DMS114 treated with DMSO at 0.1 percent for 48 hours (cell line): ENCODE data around the gene CDC25A.

ENCODE experiments used
- DNase-seq: peaks from one replicate; lab custom pipeline; 2025; ENCODE audit not compliant: unreplicated experiment; lab: John Stamatoyannopoulos, UW

Gene CDC25A

DNA sequence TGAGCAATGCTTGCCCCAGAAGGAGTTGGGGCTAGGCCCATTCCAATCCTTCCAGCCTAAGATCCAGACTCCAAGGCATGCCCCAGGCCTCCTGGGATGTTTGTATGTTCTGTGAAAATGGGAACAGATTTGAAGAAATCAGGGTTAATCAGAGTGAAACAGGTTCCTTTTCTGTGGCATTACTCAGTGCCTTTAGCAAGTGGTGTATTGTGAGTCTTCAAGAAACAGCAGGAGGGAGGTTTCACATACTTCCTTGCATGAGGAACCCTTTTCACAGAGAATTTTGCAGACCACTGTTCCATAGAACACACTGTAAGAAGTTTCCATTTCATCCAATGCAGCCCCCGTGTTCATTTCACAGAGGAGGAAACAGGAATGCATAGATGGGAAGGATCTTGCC lies 8.4 kb upstream of the CDC25A start:
- DNase-seq: no peak

DNA sequence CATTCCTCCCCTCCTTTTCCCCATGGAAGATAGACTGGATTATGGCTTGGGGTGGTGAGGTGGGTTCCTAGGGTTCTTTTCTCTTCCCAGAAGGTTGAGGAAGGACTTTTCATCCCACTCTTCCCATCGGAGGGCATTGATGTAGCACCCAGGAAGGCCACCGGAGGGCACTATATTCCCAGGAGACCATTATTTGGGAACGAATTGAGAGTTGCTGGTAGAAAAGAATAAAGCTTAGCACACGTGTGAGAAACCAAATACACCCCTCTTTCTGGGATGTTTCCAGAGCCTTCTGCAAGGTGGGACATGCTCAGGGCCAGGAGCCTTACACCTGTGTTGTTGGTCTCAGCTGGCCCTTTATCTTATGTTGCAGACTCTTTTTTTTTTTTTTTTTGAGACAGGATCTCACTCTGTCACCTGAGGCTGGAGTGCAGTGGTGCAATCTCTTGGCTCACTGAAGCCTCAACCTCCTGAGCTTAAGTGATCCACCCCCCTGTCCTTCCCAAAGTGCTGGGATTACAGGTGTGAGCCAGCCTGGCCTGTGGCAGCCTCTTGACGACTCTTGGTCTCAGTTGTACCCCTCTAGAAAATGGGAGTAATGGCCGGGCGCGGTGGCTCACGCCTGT lies 6.3 kb upstream of the CDC25A start:
- peak; percentile 57 for DNase-seq

DNA sequence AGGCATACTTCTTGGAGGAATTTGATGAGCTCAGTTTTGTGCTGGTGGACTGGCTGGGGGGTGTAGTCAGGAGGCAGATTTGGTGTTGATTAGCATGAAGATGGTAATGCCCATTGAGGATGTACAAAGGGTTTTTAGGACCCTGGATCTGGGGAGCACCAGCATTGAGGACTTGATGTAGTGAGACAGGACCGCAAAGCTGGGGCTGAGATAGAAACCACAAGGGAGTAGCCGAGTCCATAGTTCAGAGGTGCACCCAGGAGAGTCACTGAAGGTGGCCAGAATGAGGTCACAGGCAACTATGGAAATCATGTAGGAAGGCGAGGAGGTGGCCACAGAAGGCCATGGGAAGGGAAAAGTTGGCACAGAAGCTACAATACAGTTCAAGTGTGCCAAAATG lies 2.7 kb upstream of the CDC25A start:
- no peak for DNase-seq

DNA sequence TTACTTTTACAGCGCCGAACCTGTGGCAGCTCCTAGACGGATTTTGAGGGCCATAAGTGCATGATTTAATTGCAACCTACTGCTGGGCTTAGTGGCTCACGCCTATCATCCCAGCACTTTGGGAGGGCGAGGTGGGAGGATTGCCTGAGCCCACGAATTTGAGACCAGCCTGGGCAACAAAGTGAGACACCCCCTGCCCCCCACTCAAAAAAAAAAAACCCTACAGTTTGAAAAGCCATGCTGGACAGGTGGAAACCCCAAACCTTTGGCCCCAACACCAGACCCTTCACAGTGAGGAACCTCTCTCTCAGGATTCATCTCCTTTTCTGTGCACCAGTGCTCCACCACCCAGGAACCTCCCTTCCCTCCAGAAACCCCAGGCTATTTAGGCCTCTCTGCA lies 1.1 kb upstream of the CDC25A start:
- DNase-seq: no peak

DNA sequence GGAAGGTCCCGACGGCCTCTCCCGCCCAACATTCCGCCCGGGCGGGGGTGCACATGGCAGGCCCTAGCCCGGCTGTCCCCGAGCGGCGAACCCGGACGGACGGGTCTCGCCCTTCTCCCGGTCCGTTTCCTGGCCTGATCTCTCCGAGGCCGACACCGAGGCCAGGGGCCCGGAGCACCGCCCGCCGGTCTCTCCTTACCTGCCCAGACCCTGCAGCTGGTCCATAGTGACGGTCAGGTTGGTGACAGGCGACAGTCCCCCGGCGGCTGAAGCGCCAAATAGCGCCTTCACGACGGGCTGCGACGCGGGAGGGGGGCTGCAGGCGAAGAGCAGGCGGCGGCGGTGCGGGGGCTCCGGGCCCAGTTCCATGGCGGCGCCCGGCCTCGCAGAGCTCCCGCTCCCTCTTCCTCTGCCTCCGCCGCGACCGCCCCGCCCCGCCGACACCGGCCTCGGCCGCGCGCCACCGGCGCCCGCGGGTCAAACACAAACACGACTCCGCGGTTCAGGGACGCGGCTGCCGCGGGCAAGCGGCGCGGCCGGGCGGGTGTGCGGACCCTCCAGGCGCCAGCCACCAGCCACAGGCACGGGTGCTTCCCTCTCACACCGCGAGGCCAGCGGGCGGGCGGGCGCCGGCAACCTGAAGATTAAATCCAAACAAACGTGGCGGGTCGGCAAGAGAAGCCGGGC lies 495 bp downstream of the CDC25A start:
- no peak for DNase-seq

DNA sequence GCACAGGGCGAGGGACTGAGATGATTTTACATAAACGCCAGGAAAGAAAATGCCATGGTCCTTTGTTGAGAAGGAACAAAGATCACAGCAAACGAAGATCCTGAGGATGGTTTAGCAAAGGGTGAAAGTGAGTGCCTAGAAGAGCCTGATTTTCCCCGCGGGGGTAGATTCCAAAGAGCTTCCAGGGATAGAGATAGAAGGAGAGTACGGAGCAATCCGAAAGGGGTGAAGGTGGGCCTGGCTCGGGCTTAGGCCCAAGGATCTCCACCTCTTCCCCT lies 977 bp downstream of the CDC25A start:
- DNase-seq: no peak

DNA sequence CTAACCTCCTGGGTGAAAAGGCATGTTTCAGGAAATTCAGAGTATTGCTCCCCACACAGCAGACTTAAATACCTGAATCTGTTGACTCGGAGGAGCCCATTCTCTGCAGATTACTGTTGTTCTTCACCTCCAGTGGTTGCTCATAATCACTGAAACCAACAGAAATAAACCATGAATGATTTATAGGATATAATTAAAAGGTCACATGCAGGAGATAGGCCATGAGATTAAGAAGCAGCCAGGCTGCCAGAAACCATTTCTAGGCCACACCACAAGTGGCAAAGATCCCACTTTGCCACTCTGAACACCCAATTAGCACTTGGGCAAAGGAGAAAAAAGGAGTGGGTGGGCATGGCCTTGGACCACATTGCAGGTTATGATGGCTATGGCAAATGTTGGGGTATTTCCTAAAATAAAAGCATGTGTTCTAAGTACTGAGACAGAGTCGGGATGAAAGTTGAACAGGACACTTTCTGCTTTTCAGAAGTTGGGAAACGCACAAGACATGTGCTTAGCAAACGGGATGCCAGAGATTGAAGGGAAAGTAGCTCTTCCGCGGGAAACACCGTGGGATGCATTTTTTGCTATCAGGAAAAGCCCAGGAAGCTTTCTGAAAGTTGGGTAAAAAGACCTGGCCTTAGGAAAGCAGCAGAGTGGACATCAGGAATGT lies 1.5 kb downstream of the CDC25A start:
- no peak for DNase-seq

DNA sequence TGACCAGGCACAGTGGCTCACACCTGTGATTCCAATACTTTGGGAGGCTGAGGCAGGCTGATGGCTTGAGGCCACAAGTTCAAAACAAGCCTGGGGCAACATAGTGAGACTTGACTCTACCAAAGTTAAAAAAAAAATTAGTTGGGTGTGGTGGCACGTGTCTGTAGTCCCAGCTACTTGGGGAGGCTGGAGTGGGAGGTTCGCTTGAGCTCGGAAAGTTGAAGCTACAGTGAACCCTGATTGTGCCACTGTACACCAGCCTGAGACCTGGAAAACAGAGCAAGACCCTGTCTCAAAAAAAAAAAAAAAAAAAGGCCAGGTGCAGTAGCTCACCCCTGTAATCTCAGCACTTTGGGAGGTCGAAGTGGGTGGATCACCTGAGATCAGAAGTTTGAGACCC lies 3.1 kb downstream of the CDC25A start:
- no peak for DNase-seq

DNA sequence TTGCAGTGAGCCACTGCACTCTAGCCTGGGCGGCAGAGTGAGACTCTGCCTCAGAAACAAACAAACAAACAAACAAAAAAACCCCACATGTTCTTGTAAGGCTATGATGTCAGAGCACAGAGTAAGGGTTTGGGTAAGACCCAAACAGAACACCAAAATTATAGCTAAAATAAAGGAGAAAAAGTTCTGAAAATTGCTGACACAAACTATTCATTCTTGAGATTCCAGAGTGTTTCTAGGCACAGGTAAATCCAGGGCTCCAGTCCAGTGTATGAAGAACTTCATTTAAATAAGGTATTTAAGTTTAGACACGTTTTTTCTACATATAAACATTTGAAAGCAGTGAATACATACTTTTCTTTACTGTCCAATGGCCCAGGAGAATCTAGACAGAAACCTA lies 3.9 kb downstream of the CDC25A start:
- DNase-seq: no peak

DNA sequence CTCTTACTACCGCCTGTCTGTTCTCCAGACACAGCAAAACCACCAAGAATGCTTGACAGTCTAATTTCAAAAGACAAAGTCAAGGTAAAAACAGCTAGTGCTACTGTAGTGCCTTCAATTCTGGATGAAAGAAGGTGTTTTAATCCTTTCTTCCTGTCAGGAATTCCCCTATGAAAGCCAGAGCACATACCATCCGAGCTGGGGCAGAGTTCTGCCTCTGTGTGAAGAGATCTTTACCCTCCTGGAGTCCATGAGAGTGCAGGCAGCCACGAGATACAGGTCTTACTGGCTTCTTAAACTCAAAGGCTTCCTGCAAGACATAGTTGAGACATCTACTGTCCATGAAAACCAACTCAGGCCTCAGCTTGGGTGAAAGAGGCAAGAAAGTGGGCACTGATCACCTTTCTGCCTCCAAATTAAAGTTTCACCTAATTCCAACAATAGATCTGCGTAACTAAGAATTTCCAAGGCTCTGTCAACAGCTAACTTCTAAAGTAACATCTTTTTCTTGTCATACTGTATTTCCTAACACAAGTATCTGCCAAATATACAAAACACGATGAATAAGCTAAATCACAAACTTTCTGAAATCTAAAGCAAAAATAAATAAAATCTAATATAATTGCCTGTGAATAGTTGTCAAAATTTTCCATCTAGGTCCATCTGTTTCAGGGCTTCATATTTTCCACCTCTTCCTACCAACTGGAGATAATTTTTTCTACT lies 7.5 kb downstream of the CDC25A start:
- no peak for DNase-seq

DNA sequence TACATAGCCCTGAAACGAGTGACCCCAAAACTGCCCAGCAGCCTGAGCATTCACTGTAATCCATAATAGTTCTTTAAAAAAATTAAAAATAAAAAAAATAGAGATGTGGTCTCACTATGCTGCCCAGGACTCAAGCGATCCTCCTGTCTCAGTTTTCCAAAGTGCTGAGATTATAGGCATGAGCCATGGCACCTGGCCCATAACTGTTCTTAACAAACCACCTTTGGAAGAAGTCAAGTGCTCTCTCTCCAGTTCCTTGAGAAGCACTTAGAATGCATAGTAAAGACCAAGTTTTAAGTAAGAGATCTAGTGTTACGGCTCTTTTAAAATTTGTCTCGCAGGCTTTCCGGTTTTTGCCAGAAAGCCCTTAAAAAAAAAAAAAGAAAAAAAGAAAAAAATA lies 8.2 kb downstream of the CDC25A start:
- no peak for DNase-seq

DNA sequence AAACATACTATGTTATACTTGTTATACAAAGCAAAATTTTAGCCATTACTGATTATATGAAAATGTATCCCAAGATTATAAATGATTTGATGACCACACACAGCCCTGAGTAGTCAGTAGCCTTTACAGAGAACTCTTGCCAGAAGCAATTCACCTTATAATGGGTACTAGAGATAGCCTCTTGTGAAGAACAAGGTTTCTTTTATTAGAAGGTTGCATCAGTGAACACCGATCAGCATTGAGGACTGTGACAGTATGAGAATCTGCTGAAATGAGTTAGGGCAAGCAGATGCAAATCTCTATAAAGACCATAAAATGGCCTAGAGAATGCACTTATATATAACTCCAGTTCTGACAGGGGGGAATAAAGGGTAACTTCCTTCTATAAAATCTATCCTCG lies 10.1 kb downstream of the CDC25A start:
- DNase-seq: no peak

DNA sequence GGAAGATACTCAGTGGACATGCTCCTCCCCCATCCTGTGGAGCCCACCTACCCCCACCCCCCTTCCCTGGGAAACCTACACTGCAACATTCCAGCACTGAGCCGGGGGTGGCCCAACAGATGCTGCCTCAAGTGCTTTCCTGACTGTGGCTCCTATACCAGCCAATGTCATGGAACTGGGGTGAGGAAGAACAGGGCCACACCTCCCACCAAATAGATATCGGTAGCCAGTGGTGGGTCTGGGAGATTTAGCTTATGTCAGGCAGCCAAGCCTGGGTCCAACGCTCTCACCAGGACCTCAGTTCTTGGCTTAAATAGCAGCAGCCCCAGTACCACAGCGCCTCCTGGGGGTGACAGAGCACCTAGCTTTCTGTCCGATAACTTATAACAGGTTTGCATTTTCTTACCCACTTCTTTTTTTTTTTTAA lies 30.3 kb downstream of the CDC25A start:
- DNase-seq: peak; percentile 20

DNA sequence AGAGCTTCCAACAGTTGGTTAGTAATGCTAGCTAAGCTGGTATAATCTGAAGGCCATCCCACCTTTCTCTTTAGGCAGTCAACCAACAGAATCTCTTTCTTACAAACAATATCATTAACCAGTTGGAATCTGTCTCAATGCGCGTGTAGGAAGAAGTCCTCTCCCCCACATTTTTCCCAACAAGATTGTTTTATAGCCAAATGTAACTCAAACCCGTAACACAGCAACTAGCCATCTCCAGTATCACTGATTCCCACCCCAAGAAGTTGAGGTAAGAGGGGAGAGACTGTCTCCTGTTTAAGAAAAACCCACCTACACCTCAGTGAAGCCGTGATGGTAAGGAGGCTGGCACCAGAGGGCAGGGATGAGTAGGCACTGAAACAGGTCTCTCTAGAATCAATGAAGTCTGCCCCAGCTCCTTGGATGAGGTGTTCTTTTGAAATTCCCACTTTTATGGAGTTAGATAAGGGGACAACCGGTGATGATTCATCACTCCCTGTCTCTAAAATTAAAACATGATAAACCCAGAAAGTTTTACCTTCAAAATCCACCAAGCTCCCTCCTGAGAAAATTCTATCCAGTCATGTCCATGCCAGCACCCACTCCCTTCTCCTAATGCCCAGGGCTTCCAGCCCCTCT lies 30.9 kb downstream of the CDC25A start:
- DNase-seq: no peak

DNA sequence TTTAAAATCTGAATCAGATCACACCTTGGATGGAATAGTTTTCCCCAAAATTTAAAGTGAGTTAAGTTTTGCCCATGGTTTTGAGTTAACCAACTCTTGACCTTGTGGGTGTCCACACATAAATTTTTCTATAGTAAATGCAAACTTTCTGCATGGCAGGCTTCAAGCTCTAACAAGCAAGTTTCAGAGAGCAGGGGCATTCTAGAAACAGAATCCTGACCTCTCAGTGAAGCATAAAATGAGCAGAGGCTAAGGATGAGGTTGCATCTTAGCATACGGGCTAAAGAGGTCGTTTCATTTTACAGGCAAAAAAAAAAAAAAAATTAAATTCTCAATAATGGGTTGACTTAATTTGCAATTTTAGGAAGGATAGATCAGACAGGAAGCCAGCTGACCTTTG lies 32.1 kb downstream of the CDC25A start:
- DNase-seq: no peak

DNA sequence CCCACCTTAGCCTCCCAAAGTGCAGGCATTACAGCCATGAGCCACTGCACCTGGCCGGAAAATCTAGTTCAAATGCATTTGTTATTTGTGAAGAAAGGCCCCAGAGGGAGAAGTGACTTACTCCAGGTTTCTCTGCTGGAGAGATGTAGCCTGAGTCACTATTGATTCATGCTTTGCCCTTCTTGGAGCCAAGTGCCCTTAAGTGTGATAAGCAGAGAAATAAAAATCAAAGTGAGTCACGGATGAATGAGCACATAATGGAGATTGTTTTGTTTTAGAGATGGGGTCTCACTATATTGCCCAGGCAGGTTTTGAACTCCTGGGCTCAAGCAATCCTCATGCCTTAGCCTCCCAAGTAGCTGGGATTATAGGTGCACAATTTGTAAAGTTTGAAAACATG lies 33.1 kb downstream of the CDC25A start:
- no peak for DNase-seq

DNA sequence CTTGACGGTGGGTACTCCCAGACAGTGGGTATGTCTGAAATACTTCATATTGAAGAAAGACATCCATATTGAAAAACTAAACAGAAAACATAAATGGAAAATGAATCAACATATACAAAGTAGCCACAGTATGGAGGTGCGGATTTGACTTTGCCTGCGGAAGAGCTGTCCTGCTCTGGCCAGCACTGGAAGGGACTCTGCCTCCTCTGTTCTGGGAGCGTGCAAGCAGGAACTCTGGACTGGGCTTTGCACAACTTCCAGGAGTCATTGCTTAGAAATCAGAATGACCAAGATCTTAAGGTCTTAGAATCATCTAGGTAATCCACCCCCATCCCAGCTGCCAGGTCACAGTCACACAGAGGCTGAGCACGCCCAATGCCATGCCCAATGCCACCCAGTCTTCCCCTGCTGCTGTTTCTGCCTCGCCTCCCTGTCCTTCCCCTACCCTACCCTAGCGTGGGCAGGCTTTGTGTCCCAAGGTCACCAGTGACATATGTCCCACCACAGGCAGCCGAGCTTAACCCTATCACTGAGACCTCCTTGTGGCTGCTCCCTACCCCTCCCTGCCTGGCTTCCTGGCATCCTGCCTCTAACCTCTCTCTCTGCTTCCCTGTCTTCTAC lies 36.3 kb downstream of the CDC25A start:
- DNase-seq: no peak

DNA sequence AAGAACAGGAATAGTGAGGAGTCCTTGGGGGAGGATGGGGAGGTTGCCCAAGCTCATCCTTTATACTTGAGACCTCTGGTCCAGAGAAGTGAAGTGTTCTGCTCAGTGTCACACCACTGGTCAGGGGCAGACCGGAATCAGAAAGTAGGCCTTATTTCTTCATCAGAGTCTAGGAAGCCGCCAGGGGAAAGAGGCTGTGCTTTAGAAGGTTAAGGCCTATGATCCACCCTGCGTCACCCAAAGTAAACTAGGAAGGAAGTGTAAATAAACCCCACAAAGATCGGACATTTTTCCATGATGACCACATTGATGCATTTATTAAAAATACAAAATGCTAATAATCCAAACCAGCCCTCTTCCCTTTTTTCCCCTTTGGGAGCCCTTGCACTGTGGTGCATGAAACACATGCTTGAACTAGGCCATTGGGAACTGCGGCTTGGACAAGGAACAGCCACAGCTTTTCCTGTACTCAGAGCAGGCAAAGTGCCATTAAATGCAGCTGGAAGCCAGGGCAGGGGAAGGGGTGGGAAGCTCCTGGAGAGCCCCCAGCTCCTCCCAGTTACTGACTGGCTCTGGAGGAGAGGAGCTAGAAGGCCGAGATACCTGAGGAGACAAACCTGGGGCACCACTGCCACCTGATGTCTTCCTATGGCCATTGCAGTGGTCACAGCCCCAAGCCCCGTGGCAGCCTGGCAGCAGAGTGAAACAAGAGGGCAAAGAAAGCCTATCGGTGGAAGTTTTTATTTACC lies 37.0 kb downstream of the CDC25A start:
- peak; percentile 58 for DNase-seq

DNA sequence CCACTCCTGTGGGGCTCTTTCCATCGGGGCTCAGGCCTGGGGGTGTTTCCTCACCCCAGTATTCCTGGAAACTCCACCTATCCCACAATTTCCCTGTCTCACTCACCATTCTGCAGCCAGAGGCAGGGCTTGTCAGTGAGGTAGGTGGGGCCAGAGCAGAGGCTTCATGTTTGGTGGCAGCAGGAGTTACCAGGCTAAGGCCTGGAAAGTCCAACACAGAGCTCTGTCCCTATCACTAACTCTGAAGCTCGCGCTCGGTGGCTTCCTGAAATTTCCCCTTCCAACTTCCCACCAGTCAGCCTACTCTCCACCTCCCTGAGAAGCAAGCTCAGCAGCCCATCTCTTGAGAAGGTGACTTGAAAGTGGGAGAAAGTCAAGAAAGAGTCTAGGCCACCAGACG lies 44.2 kb downstream of the CDC25A start:
- no peak for DNase-seq

DNA sequence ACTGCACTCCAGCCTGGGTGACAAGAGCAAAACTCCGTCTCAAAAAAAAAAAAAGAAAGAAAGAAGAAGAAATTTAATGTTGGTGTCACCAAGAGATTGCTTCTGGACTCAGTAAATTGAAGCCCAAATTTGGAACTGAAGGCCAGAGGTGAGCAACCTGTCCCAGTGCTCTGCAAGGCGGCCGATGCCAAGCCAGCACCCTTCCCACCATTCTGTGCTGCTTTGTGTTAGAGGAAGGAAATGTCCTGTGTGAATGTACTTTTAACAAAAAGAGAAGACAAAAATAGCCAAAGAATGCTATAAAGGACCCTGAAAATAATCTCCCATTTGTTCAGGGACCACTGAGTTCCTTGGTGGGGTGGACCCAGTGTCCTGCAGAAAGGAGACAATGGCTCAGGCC lies 44.6 kb downstream of the CDC25A start:
- no peak for DNase-seq
